B cell (primary cell): ENCODE data around the gene POLR1H. TPM values are rescaled to one million over a fixed set of nuclear protein-coding genes. Genes with fewer than 3 reads are reported as not detected.
A peak's percentile ranks its signal among the peaks of the same experiment; 100 is the strongest.

Experiments used
- ATAC-seq: fragments of 200-7000 bp; cut with Tn5 transposase; one replicate; pipeline ENCODE4 v1.10.0; 2021; ENCODE audit warnings: low read depth, mild to moderate bottlenecking, moderate number of reproducible peaks, moderate library complexity
- CTCF ChIA-PET: fragments of 350-600 bp; sonication (Branson Sonifier 250); formaldehyde crosslinking; loops from one replicate; lab custom pipeline; 2021; ENCODE audit warnings: antibody characterized with exemption, inconsistent platforms; lab: Charles Lee
- POLR2A ChIA-PET: fragments of 350-600 bp; sonication (Branson Sonifier 250); formaldehyde crosslinking; loops from one replicate; lab custom pipeline; 2021; ENCODE audit warnings: antibody characterized with exemption; lab: Charles Lee
- DNase-seq: peaks from one replicate; pipeline ENCODE4 v3.0.0; 2013
- H2AFZ ChIP-seq: 2 replicates; pipeline ENCODE4 v1.6.1; 2012; ENCODE audit warnings: mild to moderate bottlenecking, low read depth, low read length; ENCODE audit not compliant: insufficient read depth, poor library complexity, severe bottlenecking
- H3K27ac ChIP-seq, 2 donors: 1 replicate in 1 of 2; 2 replicates in 1 of 2; pipeline ENCODE4 v1.5.1; 2012 to 2013; ENCODE audit warnings: low read length in 2 of 2, mild to moderate bottlenecking in 2 of 2, moderate library complexity in 1 of 2
- H3K27me3 ChIP-seq, 4 experiments: fragments of 200-600 bp in 1 of 4; sonication (generic) in 1 of 4; replicated peaks in 1 of 4; 1 replicate in 2 of 4; 2 replicates in 2 of 4; pipeline versions ENCODE4 v1.6.1 to v1.7.0; 2013 to 2016; ENCODE audit warnings: low read length in 3 of 4, mild to moderate bottlenecking in 2 of 4, mixed read lengths in 1 of 4, moderate library complexity in 1 of 4; ENCODE audit not compliant: insufficient read depth in 4 of 4, control insufficient read depth in 3 of 4; ENCODE audit errors: control extremely low read depth in 1 of 4
- H3K36me3 ChIP-seq, 2 experiments: replicated peaks in 1 of 2; 1 replicate in 1 of 2; 2 replicates in 1 of 2; pipeline versions ENCODE4 v1.6.1 to v1.7.1; 2013; ENCODE audit warnings: low read length in 1 of 2; ENCODE audit not compliant: insufficient read depth in 2 of 2, control insufficient read depth in 1 of 2; ENCODE audit errors: control extremely low read depth in 1 of 2, extremely low read depth in 1 of 2
- H3K4me1 ChIP-seq, 2 donors: fragments of 200-600 bp in 1 of 2; sonication (generic) in 1 of 2; 1 replicate in 1 of 2; 2 replicates in 1 of 2; pipeline versions ENCODE4 v1.5.1 to v1.6.1; 2013 to 2017; ENCODE audit warnings: low read length in 2 of 2; ENCODE audit not compliant: control insufficient read depth in 2 of 2, insufficient read depth in 2 of 2
- H3K4me2 ChIP-seq: replicated peaks from 2 replicates; pipeline ENCODE3; 2012; ENCODE audit warnings: mild to moderate bottlenecking, low read depth, low read length; ENCODE audit not compliant: poor library complexity, severe bottlenecking
- H3K4me3 ChIP-seq, 5 experiments: fragments of 200-600 bp in 1 of 5; sonication (generic) in 1 of 5; 1 replicate in 3 of 5; 2 replicates in 2 of 5; pipeline versions ENCODE4 v1.5.1 to v1.7.0; 2011 to 2016; ENCODE audit warnings: low read length in 4 of 5, mild to moderate bottlenecking in 4 of 5, low read depth in 2 of 5, control low read depth in 1 of 5, moderate library complexity in 1 of 5; ENCODE audit not compliant: insufficient read depth in 1 of 5; ENCODE audit errors: control extremely low read depth in 1 of 5, extremely low read depth in 1 of 5
- H3K79me2 ChIP-seq: fragments of 200-600 bp; sonication (generic); one replicate; pipeline ENCODE4 v1.6.0; 2016; ENCODE audit warnings: low read length; ENCODE audit not compliant: control insufficient read depth, insufficient read depth
- H3K9ac ChIP-seq: fragments of 200-600 bp; sonication (generic); 2 replicates; pipeline ENCODE4 v1.6.1; 2017; ENCODE audit warnings: mild to moderate bottlenecking, low read length, moderate library complexity
- H3K9me3 ChIP-seq, 3 donors: one replicate each; pipeline versions ENCODE4 v1.6.1 to v1.7.1; 2013; ENCODE audit warnings: low read length in 2 of 3; ENCODE audit not compliant: control insufficient read depth in 2 of 3, insufficient read depth in 1 of 3; ENCODE audit errors: control extremely low read depth in 1 of 3
- H4K20me1 ChIP-seq: 2 replicates; pipeline ENCODE4 v1.6.0; 2012; ENCODE audit warnings: mild to moderate bottlenecking, low read length; ENCODE audit not compliant: insufficient read depth, control insufficient read depth, poor library complexity, severe bottlenecking
- H3K27ac Mint-ChIP-seq: one replicate; pipeline ENCODE4 v1.8.0; 2021; ENCODE audit warnings: mixed read lengths
- H3K27me3 Mint-ChIP-seq: one replicate; pipeline ENCODE4 v1.8.0; 2021; ENCODE audit warnings: mixed read lengths
- H3K4me1 Mint-ChIP-seq: one replicate; pipeline ENCODE4 v1.8.0; 2021; ENCODE audit warnings: mixed read lengths
- H3K4me3 Mint-ChIP-seq: one replicate; pipeline ENCODE4 v1.8.0; 2021; ENCODE audit warnings: mixed read lengths
- H3K9me3 Mint-ChIP-seq: one replicate; pipeline ENCODE4 v1.8.0; 2022; ENCODE audit warnings: mixed read lengths; ENCODE audit not compliant: insufficient read depth
- CTCF ChIP-seq: fragments of 200-600 bp; IDR thresholded peaks from one replicate; pipeline ENCODE4 v1.8.0; 2022; ENCODE audit warnings: antibody characterized with exemption, mild to moderate bottlenecking
- EZH2 ChIP-seq: IDR thresholded peaks from 2 replicates; pipeline ENCODE4 v1.6.1; 2012; ENCODE audit warnings: borderline replicate concordance, low read depth, mild to moderate bottlenecking, moderate library complexity, low read length; ENCODE audit not compliant: insufficient read depth, poor library complexity, severe bottlenecking
- WGBS: methylation state at CpG from one replicate; pipeline ENCODE4 v1.1.5; 2013; ENCODE audit warnings: missing lambda C conversion rate; ENCODE audit not compliant: insufficient coverage; 5-methylcytosine and 5-hydroxymethylcytosine counted together
- intact Hi-C: fragments of 100-400 bp; cut with micrococcal nuclease; formaldehyde crosslinking; loops from one replicate; pipeline ENCODE4 v1.10.0; 2022
- polyA plus RNA-seq: library from polyadenylated mRNA; depleted of rRNA; stranded (reverse); fragments of >200 nt; gene quantifications from 2 replicates; pipeline ENCODE4 v1.2.3, GENCODE V29; 2012
- total RNA-seq, 2 donors: library from RNA; stranded (reverse); fragments of 120-200 nt in 1 of 2; gene quantifications; 1 replicate in 1 of 2; 2 replicates in 1 of 2; pipeline versions ENCODE4 v1.2.3 to v1.2.4, GENCODE V29; 2013 to 2022

Gene POLR1H
- total and polyA plus RNA-seq, 2 donors (not counting 1 experiment from before 2014, with no cell fraction given): 38.8 to 71.0 TPM

- no peaks in the 10 kb centered on the region for H3K9me3 ChIP-seq
- TF ChIP-seq CTCF: no peak
- TF ChIP-seq EZH2: no peak
- H3K27ac ChIP-seq: no peak overlapping the region
- no peaks in the 10 kb centered on the region for H3K27me3 ChIP-seq
- H3K27ac Mint-ChIP-seq: no peak overlapping the region
- no peak overlapping the region for H3K4me3 Mint-ChIP-seq
- no peak overlapping the region for H3K4me3 ChIP-seq
- no peaks in the 10 kb centered on the region for H4K20me1 ChIP-seq
- no peaks in the 10 kb centered on the region for H3K27me3 Mint-ChIP-seq
- no peak overlapping the region for H3K9ac ChIP-seq
- H3K9me3 Mint-ChIP-seq: no peaks in the 10 kb centered on the region
- POLR2A ChIA-PET: interaction anchor here (1.0 kb wide), 1 partner anchor 11 kb away, joined by 3 read pairs; no protein-coding TSS in a partner anchor
- H3K4me1 ChIP-seq: peaks cover 7 to 8% of the 10 kb centered on the region in 2 donors
- intact Hi-C loops: no loop called here
- DNase-seq: no peak
- WGBS: no CpG with 5 or more reads among the region's 1 CpG
- ATAC-seq: no peak
- CTCF ChIA-PET: no interaction called here
- no peak overlapping the region for H2AFZ ChIP-seq
- no peak overlapping the region for H3K4me2 ChIP-seq
- peaks cover 0 to 20% of the 10 kb centered on the region in 2 experiments for H3K36me3 ChIP-seq
- peaks cover 7% of the 10 kb centered on the region for H3K79me2 ChIP-seq
- H3K4me1 Mint-ChIP-seq: peaks cover 10% of the 10 kb centered on the region
Observed at GRCh38 chr6:30055513-30055912, 5.6 kb upstream of the POLR1H start.

- intact Hi-C loops: loop anchor here (1.0 to 10.0 kb wide), 4 partner anchors 42 to 1914 kb away; partner anchors contain the start of genes DXO and HLA-A
- Histone ChIP-seq H3K4me1 (peaks cover 19 to 23% of the 10 kb centered on the region in 2 donors), H3K4me2 (peak overlapping the region; percentile 85), H3K4me3 (peak overlapping the region; percentile 80 to 100 (median 92)), H3K79me2 (peaks cover 44% of the 10 kb centered on the region), H4K20me1 (no peaks in the 10 kb centered on the region), H3K27ac (peak overlapping the region; percentile 95 to 97), H3K9me3 (no peaks in the 10 kb centered on the region), H3K9ac (peak overlapping the region; percentile 91), H3K36me3 (peaks cover 4 to 31% of the 10 kb centered on the region in 2 experiments), H3K27me3 (no peaks in the 10 kb centered on the region), H2AFZ (peak overlapping the region; percentile 86)
- ChIA-PET POLR2A (interaction anchor here (0.5 to 2.0 kb wide), 7 partner anchors 41 to 673 kb away, joined by 3 to 10 read pairs (median 4); partner anchors contain the start of gene TRIM26), CTCF (interaction anchor here (0.6 to 3.1 kb wide), 9 partner anchors 9 to 407 kb away, joined by 3 to 16 read pairs (median 5); partner anchors contain the start of gene RNF39)
- peaks cover 35% of the 10 kb centered on the region for H3K4me1 Mint-ChIP-seq
- H3K27ac Mint-ChIP-seq: peak overlapping the region; percentile 99
- peak overlapping the region; percentile 100 for H3K4me3 Mint-ChIP-seq
- DNase-seq (no peak), ATAC-seq (peak; percentile 64)
- H3K27me3 Mint-ChIP-seq: no peaks in the 10 kb centered on the region
- TF ChIP-seq CTCF (no peak), EZH2 (no peak)
- H3K9me3 Mint-ChIP-seq: no peaks in the 10 kb centered on the region
- WGBS: 2% methylated on average over 21 of the region's 24 CpGs
Observed at GRCh38 chr6:30060606-30061091, 416 bp upstream of the POLR1H start.
